Smooth muscle cell (in vitro differentiated cells): Measurements from ENCODE around the gene TM4SF18. TPM values are rescaled to one million over a fixed set of nuclear protein-coding genes. Genes with fewer than 3 reads are reported as not detected.
A peak's percentile ranks its signal among the peaks of the same experiment; 100 is the strongest.
"Not testable (repeated sequence)": the region's sequence is repeated elsewhere in the genome, so short reads cannot be mapped to it uniquely, and the experiment has no call there.

Experiments used
- DNase-seq: peaks from one replicate; lab custom pipeline; 2025; ENCODE audit not compliant: unreplicated experiment; lab: John Stamatoyannopoulos, UW
- H2AFZ ChIP-seq: fragments of 200-600 bp; sonication (generic); 2 replicates; pipeline ENCODE4 v1.6.0; 2016; ENCODE audit warnings: antibody characterized with exemption, low read depth, mild to moderate bottlenecking
- H3F3A ChIP-seq: fragments of 200-600 bp; sonication (generic); 2 replicates; pipeline ENCODE4 v1.6.0; 2017; ENCODE audit warnings: antibody characterized with exemption, low read depth
- H3K27ac ChIP-seq: fragments of 200-600 bp; sonication (generic); 2 replicates; pipeline ENCODE4 v1.5.1; 2016; ENCODE audit warnings: low read depth, mild to moderate bottlenecking
- H3K27me3 ChIP-seq: fragments of 200-600 bp; sonication (generic); 2 replicates; pipeline ENCODE4 v1.6.1; 2016; ENCODE audit warnings: low read depth, mild to moderate bottlenecking
- H3K36me3 ChIP-seq: fragments of 200-600 bp; sonication (generic); 2 replicates; pipeline ENCODE4 v1.5.1; 2016; ENCODE audit warnings: low read depth
- H3K4me1 ChIP-seq: fragments of 200-600 bp; sonication (generic); 2 replicates; pipeline ENCODE4 v1.5.1; 2016; ENCODE audit warnings: low read depth
- H3K4me2 ChIP-seq: fragments of 200-600 bp; sonication (generic); 2 replicates; pipeline ENCODE4 v1.6.0; 2016; ENCODE audit warnings: mild to moderate bottlenecking
- H3K4me3 ChIP-seq: fragments of 200-600 bp; sonication (generic); 2 replicates; pipeline ENCODE4 v1.5.1; 2016; ENCODE audit warnings: mild to moderate bottlenecking
- H3K79me2 ChIP-seq: fragments of 200-600 bp; sonication (generic); 2 replicates; pipeline ENCODE4 v1.6.0; 2016; ENCODE audit warnings: low read depth, mild to moderate bottlenecking
- H3K9ac ChIP-seq: fragments of 200-600 bp; sonication (generic); 2 replicates; pipeline ENCODE4 v1.6.0; 2016; ENCODE audit warnings: low read depth
- H3K9me3 ChIP-seq: fragments of 200-600 bp; sonication (generic); replicated peaks from 2 replicates; pipeline ENCODE4 v1.5.1; 2016; ENCODE audit warnings: low read depth
- H4K20me1 ChIP-seq: fragments of 200-600 bp; sonication (generic); 2 replicates; pipeline ENCODE4 v1.6.0; 2016; ENCODE audit warnings: low read depth
- WGBS: methylation state at CpG from one replicate; pipeline ENCODE4 v1.1.7; 2016; ENCODE audit warnings: low lambda C conversion rate; 5-methylcytosine and 5-hydroxymethylcytosine counted together
- polyA plus RNA-seq: library from polyadenylated mRNA; unstranded; fragments of >200 nt; fragmentation: Nextera tagmentation; extraction: Ambion mirVana; gene quantifications from 2 replicates; pipeline ENCODE4 v1.2.1, GENCODE V29; 2016
- total RNA-seq: library from RNA; depleted of rRNA; stranded (reverse); fragments of >200 nt; gene quantifications from 2 replicates; pipeline ENCODE4 v1.2.3, GENCODE V29; 2014
- TF ChIP-seq, protein P1 (sequence below): fragments of 200-600 bp; sonication (generic); IDR thresholded peaks from 2 replicates; pipeline ENCODE4 v1.5.1; 2017; ENCODE audit warnings: borderline replicate concordance, mild to moderate bottlenecking, antibody characterized with exemption; ENCODE audit not compliant: insufficient read depth, poor library complexity, severe bottlenecking

TM4SF18 gene
- total and polyA plus RNA-seq, 2 experiments from 2014 or later: 0.37 to 0.40 TPM

DNA sequence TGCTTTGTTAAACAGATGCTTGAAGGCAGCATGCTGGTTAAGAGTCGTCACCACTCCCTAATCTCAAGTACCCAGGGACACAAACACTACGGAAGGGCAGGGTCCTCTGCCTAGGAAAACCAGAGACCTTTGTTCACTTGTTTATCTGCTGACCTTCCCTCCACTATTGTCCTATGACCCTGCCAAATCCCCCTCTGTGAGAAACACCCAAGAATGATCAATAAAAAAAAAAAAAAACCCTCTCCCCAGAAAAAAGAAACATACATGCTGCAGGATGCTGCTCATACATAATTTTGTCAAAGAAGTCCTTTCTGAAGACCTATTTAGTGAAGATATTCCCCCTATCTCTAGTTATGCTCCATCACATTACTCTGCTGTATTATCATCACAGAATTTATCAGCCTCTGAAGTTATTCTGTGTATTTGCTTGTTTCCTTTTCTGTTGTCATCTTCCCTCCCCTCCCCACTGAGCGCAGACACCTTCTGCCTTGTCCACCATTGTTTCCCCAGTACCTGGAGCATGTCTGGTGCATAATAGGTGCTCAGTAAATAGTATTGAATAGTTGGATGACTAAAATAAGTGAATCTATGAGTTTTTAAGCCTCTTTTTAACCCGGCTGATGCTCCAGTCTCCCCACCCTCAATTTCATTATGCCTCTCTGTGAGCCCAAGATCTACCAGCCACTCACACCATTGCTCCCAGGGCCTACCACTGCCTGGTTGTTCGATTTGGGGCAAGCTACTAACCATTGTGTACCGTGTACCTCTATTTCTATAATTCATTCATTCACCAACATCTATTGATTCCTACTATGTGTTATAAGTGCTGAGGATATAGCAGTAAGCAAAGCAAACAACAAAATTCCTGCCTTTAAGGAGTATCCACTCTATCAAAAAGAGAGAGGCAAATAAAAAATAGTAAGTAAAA is 48.0 kb upstream of the TM4SF18 start:
- Histone ChIP-seq H3K27me3 (no peaks in the 10 kb centered on the region), H3K4me1 (peaks cover 13% of the 10 kb centered on the region), H3K4me2 (peak overlapping the region; percentile 73), H3K27ac (peak overlapping the region; percentile 80), H3K36me3 (no peaks in the 10 kb centered on the region), H3K79me2 (no peaks in the 10 kb centered on the region), H4K20me1 (no peaks in the 10 kb centered on the region), H3K9me3 (no peaks in the 10 kb centered on the region), H3F3A (no peaks in the 10 kb centered on the region), H3K9ac (peak overlapping the region; percentile 58), H2AFZ (no peak overlapping the region), H3K4me3 (no peak overlapping the region)
- 88% methylated on average over 6 of the region's 6 CpGs for WGBS
- TF ChIP-seq, protein P1, sequence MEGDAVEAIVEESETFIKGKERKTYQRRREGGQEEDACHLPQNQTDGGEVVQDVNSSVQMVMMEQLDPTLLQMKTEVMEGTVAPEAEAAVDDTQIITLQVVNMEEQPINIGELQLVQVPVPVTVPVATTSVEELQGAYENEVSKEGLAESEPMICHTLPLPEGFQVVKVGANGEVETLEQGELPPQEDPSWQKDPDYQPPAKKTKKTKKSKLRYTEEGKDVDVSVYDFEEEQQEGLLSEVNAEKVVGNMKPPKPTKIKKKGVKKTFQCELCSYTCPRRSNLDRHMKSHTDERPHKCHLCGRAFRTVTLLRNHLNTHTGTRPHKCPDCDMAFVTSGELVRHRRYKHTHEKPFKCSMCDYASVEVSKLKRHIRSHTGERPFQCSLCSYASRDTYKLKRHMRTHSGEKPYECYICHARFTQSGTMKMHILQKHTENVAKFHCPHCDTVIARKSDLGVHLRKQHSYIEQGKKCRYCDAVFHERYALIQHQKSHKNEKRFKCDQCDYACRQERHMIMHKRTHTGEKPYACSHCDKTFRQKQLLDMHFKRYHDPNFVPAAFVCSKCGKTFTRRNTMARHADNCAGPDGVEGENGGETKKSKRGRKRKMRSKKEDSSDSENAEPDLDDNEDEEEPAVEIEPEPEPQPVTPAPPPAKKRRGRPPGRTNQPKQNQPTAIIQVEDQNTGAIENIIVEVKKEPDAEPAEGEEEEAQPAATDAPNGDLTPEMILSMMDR: no peak
- no peak for DNase-seq

DNA sequence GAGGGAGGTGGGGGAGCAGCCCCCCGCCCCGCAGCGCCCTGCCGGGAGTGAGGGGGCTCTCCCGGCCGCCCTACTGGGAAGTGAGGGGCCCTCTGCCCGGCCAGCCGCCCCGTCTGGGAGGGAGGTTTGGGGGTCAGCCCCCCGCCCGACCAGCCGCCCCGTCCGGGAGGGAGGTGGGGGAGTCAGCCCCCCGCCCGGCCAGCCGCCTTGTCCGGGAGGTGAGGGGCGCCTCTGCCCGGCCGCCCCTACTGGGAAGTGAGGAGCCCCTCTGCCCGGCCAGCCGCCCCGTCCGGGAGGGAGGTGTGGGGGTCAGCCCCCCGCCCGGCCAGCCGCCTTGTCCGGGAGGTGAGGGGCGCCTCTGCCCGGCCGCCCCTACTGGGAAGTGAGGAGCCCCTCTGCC is 46.8 kb upstream of the TM4SF18 start:
- H3F3A ChIP-seq, H3K9ac ChIP-seq, H3K27me3 ChIP-seq, H4K20me1 ChIP-seq, H3K9me3 ChIP-seq, H2AFZ ChIP-seq, H3K79me2 ChIP-seq, H3K36me3 ChIP-seq, H3K4me3 ChIP-seq, DNase-seq, H3K27ac ChIP-seq, H3K4me2 ChIP-seq: not testable (repeated sequence)
- WGBS: no CpG with 5 or more reads among the region's 32 CpGs
- H3K4me1 ChIP-seq: peaks cover 13% of the 10 kb centered on the region

DNA sequence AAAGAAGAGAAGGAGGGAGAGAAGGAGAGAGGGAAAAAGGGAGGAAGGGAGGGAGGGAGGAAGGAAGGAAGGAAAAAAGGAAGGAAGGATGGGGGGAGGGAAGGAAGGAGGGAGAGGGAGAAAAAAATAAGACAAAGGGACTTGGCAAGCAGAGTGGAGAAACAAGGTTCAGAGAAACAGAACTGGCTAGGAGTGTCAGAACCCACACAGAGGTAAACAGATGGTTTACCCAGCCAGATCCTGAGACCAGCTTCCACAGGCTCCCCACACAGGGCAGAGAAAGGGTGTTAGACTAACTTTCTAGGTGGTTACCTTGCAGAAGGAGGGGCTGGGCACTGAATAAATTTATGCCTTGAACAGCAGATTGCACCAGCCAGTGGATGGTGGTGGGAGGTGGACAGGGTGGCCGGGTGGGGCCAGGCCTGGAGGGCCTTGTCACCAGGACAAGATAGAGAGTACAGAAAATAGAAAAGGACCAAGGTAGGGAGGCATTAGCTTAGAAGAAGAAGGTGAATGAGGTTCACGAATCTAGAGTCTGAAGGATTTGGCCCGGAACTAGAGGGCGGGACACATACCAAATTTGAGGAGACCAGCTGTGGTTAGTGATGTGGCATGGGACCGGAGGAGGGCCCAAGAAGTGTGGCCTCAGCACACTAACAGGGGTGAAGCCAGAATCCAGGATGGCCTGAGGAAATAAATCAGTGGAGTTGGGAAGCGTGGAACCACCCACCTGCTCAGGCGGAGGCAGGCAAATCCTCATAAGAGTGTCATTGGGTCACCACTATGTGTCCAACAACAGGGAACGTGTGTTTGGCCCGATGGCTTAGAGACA is 45.3 kb upstream of the TM4SF18 start:
- H2AFZ ChIP-seq: no peak overlapping the region
- no peak overlapping the region for H3K9ac ChIP-seq
- H3K4me3 ChIP-seq: no peak overlapping the region
- H3K9me3 ChIP-seq: no peaks in the 10 kb centered on the region
- no peaks in the 10 kb centered on the region for H3F3A ChIP-seq
- no peaks in the 10 kb centered on the region for H4K20me1 ChIP-seq
- DNase-seq: no peak
- H3K4me2 ChIP-seq: no peak overlapping the region
- TF ChIP-seq, protein P1: no peak
- no peaks in the 10 kb centered on the region for H3K36me3 ChIP-seq
- no peaks in the 10 kb centered on the region for H3K79me2 ChIP-seq
- no peaks in the 10 kb centered on the region for H3K27me3 ChIP-seq
- peaks cover 13% of the 10 kb centered on the region for H3K4me1 ChIP-seq
- H3K27ac ChIP-seq: peak overlapping the region; percentile 76
- WGBS: 97% methylated on average over 9 of the region's 9 CpGs
